ENCODE results near the gene ETV6. TPM values are rescaled to one million over a fixed set of nuclear protein-coding genes. Genes with fewer than 3 reads are reported as not detected.

The ETV6 gene
- total and polyA plus RNA-seq, 2 of the 8 experiments (the other 6 are each of a cell fraction or from before 2014, with no cell fraction given), result 5.5 to 23.9 TPM

- DNase-seq (ENCODE audit: low read depth in 1 of 2, low spot score in 2 of 2) (no peak), FAIRE-seq (no peak)
- H3K4me2 ChIP-seq (ENCODE audit: insufficient read depth in 1 of 2, low read depth in 2 of 2, low read length in 2 of 2), result no peak overlapping the region
- H3K79me1 ChIP-seq (ENCODE audit: low read depth, low read length), result no peaks in the 10 kb centered on the region
- H4K8ac ChIP-seq (ENCODE audit: extremely low read depth, insufficient read depth, low read length), result no peak overlapping the region
- no peak overlapping the region; a peak in 1 of 7 replicates for H3K9ac ChIP-seq (replicated peaks in 1 of 4; ENCODE audit: extremely low read depth in 1 of 4, low read depth in 3 of 4, low read length in 3 of 4)
- H3K23me2 ChIP-seq (ENCODE audit: low read depth, low read length), result no peaks in the 10 kb centered on the region
- H2AFZ ChIP-seq (ENCODE audit: low read length), result no peak overlapping the region
- no peak overlapping the region for H3K14ac ChIP-seq (ENCODE audit: insufficient read length)
- H4K20me1 ChIP-seq (replicated peaks in 1 of 2; ENCODE audit: control insufficient read depth in 1 of 2, insufficient read depth in 2 of 2, low read length in 2 of 2), result no peaks in the 10 kb centered on the region
- H3K4me3 ChIP-seq (ENCODE audit: extremely low read depth in 1 of 4, insufficient read depth in 2 of 4, low read depth in 3 of 4, low read length in 4 of 4), result no peak overlapping the region
- no peaks in the 10 kb centered on the region for H3K27me3 ChIP-seq (replicated peaks in 1 of 4; ENCODE audit: control insufficient read depth in 3 of 4, extremely low read depth in 1 of 4, insufficient read depth in 3 of 4, low read length in 3 of 4)
- no peak overlapping the region for H3K23ac ChIP-seq (ENCODE audit: insufficient read length)
- no peaks in the 10 kb centered on the region; a peak in 1 of 7 replicates for H3K4me1 ChIP-seq (replicated peaks in 1 of 4; ENCODE audit: control insufficient read depth in 3 of 4, insufficient read depth in 4 of 4, low read length in 3 of 4)
- H3K9me3 ChIP-seq (ENCODE audit: insufficient read depth in 2 of 2, low read depth in 1 of 2, low read length in 1 of 2), result no peaks in the 10 kb centered on the region
- H3K79me2 ChIP-seq (ENCODE audit: control insufficient read depth in 1 of 2, insufficient read depth in 2 of 2, low read length in 2 of 2), result no peaks in the 10 kb centered on the region
- CTCF ChIA-PET (ENCODE audit: partially characterized antibody), result interaction anchor here (1.0 to 2.0 kb wide), 4 partner anchors 10 to 38 kb away, joined by 3 to 6 read pairs (median 4); no protein-coding TSS in a partner anchor
- POLR2A ChIA-PET (ENCODE audit: partially characterized antibody), result interaction anchor here (1.8 kb wide), 1 partner anchor 125 kb away, joined by 4 read pairs; the partner anchor contains the start of gene ETV6
- no peak overlapping the region for H2BK20ac ChIP-seq (ENCODE audit: low read length)
- no peak overlapping the region; the same call in 1 of the 2 replicates for H2AK5ac ChIP-seq (ENCODE audit: low read depth, low read length)
- no peak overlapping the region for H2BK12ac ChIP-seq (ENCODE audit: low read depth, low read length)
- H2BK5ac ChIP-seq (ENCODE audit: low read depth, low read length), result no peak overlapping the region
- no peak overlapping the region for H4K5ac ChIP-seq (ENCODE audit: insufficient read length, low read depth, low read length)
- H3K18ac ChIP-seq (ENCODE audit: extremely low read depth, low read length), result no peak overlapping the region
- H3K36me3 ChIP-seq (ENCODE audit: control insufficient read depth in 2 of 4, insufficient read depth in 4 of 4, low read length in 3 of 4), result no peaks in the 10 kb centered on the region
- H3K4ac ChIP-seq (replicated peaks; ENCODE audit: insufficient read length, low read depth, low read length), result no peak overlapping the region
- H2BK120ac ChIP-seq (replicated peaks; ENCODE audit: low read depth, low read length), result no peak overlapping the region
- H4K91ac ChIP-seq (replicated peaks; ENCODE audit: insufficient read length, low read length), result no peak overlapping the region
- no peak overlapping the region for H3K56ac ChIP-seq (replicated peaks; ENCODE audit: insufficient read length, low read depth, low read length)
- no peak for TF ChIP-seq BRCA1 (IDR thresholded peaks at IDR 0.05; ENCODE audit: low read depth, low read length)
- TF ChIP-seq TAF7 (optimal IDR thresholded peaks at IDR 0.05; ENCODE audit: borderline replicate concordance, low read depth, low read length), result no peak
- no peak for TF ChIP-seq TAF1 (IDR thresholded peaks at IDR 0.05; ENCODE audit: low read depth, low read length)
- TF ChIP-seq MAX (IDR thresholded peaks at IDR 0.05), result no peak
- TF ChIP-seq SUZ12 (IDR thresholded peaks at IDR 0.05; ENCODE audit: low read length), result no peak
- TF ChIP-seq NRF1 (IDR thresholded peaks at IDR 0.05; ENCODE audit: low read depth, low read length), result no peak
- no peak for TF ChIP-seq ZNF274 (IDR thresholded peaks at IDR 0.05; ENCODE audit: borderline replicate concordance, extremely low read depth, low read length)
- H2BK15ac ChIP-seq (ENCODE audit: low read length), result no peak overlapping the region
- WGBS, 2 experiments (ENCODE audit: extremely low coverage in 1 of 2, insufficient coverage in 1 of 2, insufficient read length in 1 of 2, insufficient replicate concordance in 2 of 2, low coverage in 1 of 2, low lambda C conversion rate in 2 of 2, missing lambda C conversion rate in 1 of 2), result 83% methylated on average over 10 of the region's 10 CpGs; no CpG with 5 or more reads in 1 of the 2 experiments
- no peak overlapping the region for H3K27ac ChIP-seq (ENCODE audit: low read depth, low read length)
Measured at GRCh38 chr12:11773889-11774677, 124.6 kb downstream of the ETV6 start.

All from H1 (cell line).